Choroid plexus epithelial cell (primary cell): ENCODE results near the gene SND1.
A peak's percentile ranks its signal among the peaks of the same experiment; 100 is the strongest.
"Not testable (repeated sequence)": the region's sequence is repeated elsewhere in the genome, so short reads cannot be mapped to it uniquely, and the experiment has no call there.

Experiments
- DNase-seq: peaks from one replicate; pipeline ENCODE4 v3.0.0-alpha.2; 2010; ENCODE audit warnings: low read depth
- H3K4me3 ChIP-seq: 2 replicates; pipeline ENCODE4 v1.5.1; 2011; ENCODE audit warnings: low read depth, mild to moderate bottlenecking, control low read depth, low read length, moderate library complexity
- TF ChIP-seq, protein P1 (sequence below): conservative IDR thresholded peaks from 2 replicates; pipeline ENCODE4 v1.5.1; 2011; ENCODE audit warnings: low read depth, mild to moderate bottlenecking, control low read depth, inconsistent platforms, low read length, moderate library complexity

Gene SND1

DNA sequence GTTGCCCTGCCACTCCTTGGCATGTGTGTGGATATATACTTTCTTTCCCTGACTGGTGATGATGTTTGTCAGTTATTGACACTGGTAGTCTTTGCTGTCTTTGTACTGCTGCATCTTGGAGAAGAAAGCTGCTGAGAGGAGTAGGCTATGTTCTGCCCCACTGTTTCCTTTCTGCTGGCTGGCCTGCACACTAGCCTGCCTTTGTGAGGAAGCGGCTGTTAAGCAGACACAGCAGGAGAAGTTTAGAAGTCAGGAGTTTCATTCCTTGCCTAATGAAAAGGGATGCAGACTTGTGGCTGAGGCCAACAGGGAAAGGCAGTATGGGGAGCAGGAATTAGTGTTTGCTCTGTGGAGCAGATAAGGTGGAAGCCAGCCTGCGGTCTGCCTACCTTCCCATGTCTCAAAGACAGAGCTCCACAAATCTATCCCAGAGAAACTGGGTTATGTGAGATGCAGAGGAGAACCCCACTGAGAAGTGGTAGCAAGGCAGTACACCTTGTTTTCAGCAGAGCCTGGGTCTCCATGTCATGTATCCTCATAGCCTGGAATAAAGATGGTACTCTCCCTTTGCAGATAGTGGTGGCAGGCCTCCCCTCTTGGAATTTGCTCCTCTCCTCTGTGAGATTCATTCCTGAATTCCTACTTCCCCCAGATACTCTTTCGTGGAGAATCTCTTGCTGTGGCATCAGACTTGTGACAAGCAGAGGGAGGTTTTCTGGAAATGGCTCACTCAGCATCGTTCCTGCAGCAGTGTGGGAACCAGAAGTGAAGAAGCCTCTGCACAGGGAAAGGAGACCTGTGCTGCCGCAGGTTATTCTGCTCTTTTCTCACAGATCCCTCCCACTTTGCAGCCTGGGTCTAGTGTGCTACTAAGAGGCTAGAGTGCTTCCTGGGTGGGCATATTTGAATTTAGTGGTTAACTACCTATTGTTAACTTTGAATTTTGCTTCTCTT lies 249.0 kb downstream of the SND1 start:
- no peak overlapping the region for H3K4me3 ChIP-seq
- peak; percentile 63 for DNase-seq
- TF ChIP-seq, protein P1, sequence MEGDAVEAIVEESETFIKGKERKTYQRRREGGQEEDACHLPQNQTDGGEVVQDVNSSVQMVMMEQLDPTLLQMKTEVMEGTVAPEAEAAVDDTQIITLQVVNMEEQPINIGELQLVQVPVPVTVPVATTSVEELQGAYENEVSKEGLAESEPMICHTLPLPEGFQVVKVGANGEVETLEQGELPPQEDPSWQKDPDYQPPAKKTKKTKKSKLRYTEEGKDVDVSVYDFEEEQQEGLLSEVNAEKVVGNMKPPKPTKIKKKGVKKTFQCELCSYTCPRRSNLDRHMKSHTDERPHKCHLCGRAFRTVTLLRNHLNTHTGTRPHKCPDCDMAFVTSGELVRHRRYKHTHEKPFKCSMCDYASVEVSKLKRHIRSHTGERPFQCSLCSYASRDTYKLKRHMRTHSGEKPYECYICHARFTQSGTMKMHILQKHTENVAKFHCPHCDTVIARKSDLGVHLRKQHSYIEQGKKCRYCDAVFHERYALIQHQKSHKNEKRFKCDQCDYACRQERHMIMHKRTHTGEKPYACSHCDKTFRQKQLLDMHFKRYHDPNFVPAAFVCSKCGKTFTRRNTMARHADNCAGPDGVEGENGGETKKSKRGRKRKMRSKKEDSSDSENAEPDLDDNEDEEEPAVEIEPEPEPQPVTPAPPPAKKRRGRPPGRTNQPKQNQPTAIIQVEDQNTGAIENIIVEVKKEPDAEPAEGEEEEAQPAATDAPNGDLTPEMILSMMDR = no peak

DNA sequence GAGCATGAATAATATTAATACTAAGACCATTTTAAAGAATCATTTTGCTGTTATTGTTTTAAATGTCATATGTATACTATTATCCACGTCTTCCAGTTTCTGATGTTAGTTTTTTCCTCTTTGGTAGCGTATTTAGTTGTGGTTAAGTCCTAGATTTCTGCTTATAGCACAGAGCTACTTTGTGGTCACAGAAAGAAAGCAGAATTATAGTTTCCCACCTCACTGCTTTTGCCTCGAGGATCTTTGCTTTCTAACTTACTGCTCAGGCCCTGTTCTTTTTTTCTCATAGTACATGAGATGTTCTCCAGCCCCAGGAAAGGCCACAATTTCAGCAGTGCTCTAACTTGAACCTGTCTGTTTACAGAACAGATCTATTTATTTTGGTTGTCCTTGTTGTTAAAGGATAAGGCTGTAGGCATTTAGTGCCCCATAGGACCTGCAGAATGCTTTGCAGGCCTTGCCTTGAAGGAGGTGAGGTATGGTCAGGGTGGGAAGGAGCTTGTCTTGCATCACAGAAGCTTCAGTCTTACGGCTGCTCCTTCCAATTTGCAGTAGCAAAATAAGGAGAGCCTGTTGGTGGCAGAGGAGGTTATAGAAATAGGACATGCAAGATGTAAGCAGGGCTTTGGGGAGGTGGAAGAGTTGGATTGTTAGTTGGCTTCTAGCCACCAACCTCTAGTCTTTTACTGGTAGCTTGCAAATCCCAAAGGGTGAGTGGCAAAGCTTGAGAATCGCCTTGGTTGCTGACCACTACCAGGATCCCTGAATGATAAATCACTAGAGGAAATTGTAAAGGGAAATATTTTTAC lies 250.1 kb downstream of the SND1 start:
- TF ChIP-seq, protein P1 = no peak
- DNase-seq = peak; percentile 36
- H3K4me3 ChIP-seq = no peak overlapping the region

DNA sequence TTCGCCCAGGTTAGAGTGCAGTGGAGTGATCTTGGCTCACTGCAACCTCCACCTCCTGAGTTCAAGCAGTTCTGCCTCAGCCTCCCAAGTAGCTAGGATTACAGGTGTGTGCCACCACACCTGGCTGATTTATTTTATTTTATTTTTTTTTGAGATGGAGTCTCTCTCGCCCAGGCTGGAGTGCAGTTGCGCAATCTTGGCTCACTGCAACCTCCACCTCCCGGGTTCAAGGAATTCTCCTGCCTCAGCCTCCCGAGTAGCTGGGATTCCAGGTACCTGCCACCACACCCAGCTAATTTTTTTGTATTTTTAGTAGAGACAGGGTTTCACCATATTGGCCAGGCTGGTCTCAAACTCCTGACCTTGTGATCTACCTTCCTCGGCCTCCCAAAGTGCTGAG lies 250.8 kb downstream of the SND1 start:
- H3K4me3 ChIP-seq = not testable (repeated sequence)

DNA sequence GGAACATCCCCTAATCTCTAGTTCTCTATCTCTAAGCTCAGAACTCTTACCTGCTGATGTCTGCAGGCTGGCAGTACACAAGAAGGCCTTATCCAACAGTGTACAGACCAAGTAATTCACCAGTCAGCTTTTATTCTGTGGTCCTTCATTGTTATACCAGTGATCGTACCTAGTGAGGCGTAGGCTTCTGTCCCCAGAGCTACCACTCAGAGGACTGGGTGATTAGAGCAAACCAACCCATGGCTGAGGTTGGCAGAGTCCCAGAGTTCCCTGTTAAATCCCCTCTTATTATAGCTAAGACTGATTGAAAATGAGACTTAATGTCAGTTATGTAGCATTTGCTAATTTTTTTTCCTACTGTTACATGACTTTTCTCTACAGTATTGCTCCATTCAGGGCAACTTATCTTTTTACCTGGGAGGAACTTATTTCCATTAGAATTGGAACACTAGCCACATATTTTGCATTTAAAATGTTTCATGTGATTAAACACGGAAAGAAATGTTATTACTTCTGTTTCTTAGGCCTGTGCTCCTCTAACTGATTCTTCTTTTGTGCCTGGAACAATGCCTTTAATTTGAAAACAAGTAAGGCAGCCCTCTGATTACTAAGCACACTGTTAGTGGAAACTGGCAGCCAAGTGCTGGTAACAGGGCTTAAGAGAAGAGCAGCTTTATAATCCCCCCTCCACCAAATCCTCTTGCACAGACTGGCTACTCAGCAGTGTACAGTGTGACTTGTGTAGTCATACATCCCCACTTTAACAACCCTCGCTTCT lies 252.1 kb downstream of the SND1 start:
- H3K4me3 ChIP-seq = no peak overlapping the region
- TF ChIP-seq, protein P1 = no peak
- no peak for DNase-seq

More for the DNA sequence above, 250.8 kb downstream of the SND1 start:
- not testable (repeated sequence) for DNase-seq

DNA sequence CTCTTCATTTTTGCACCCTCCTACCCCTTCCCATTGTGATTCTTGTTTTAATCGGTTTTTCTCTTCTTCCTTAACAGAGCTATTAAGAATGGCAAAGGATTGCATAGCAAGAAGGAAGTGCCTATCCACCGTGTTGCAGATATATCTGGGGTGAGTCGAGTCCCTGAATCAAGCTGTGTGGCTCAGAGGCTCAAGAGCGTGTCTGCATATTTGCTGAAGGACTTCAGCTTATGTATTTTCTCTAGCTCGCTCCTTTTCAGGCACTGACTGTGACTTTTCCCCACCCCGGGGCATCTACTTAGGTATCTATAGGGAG lies 252.6 kb downstream of the SND1 start:
- H3K4me3 ChIP-seq = no peak overlapping the region
- peak; percentile 41 for DNase-seq
- TF ChIP-seq, protein P1 = no peak

DNA sequence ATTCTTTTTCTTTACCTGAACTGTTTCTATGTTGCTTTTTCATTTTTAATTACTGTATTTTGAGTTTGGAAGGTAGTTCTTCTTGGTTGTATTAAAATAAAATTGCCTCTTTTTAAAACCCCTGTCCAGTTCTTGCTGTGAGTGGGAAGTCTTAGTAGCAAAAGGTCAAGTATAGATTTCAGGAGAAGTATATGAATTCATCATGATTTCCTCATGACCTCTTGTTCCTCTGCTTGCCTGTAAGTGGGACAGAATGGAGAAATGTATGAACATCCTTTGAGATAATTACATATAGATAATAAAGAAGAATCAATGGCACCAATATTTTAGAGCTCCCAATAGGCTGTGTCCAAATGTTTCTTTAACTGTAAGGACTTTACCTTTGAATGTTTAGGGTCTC lies 253.0 kb downstream of the SND1 start:
- DNase-seq = no peak
- TF ChIP-seq, protein P1 = no peak
- H3K4me3 ChIP-seq = no peak overlapping the region
